ENCODE results near the gene DIDO1. TPM values are rescaled to one million over a fixed set of nuclear protein-coding genes. Genes with fewer than 3 reads are reported as not detected.

DIDO1 gene
- total and polyA plus RNA-seq, 2 of the 13 experiments (the other 11 are each of a cell fraction or from before 2014, with no cell fraction given) = 75.0 to 75.1 TPM

DNA sequence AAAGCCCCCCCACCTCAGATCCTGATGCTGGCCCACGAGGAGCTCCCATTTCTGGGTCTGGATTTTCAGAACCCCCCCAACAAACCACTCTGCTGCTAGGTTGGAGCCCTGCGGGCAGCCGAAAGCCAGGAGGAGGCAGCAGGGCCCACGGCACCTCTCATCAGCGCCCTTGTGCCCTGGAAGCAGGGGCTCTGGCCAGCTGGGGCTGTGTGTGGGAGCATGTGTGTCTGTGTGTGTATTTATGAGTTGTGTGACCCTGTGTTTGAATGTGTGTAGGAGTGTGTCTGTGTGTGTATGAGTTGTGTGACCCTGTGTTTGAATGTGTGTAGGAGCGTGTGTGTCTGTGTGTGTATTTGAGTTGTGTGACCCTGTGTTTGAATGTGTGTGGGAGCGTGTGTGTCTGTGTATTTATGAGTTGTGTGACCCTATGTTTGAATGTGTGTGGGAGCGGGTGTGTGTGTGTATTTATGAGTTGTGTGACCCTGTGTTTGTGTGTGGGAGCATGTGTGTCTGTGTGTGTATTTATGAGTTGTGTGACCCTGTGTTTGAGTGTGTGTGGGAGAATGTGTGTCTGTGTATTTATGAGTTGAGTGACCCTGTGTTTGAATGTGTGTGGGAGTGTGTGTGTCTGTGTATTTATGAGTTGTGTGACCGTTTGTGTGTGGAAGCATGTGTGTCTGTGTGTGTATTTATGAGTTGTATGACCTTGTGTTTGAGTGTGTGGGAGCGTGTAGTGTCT, 45.1 kb upstream of the DIDO1 start (continued):
- TF ChIP-seq DMAP1 (CRISPR knock-in tag; IDR thresholded peaks at IDR 0.05) = no peak
- TF ChIP-seq, protein P1, sequence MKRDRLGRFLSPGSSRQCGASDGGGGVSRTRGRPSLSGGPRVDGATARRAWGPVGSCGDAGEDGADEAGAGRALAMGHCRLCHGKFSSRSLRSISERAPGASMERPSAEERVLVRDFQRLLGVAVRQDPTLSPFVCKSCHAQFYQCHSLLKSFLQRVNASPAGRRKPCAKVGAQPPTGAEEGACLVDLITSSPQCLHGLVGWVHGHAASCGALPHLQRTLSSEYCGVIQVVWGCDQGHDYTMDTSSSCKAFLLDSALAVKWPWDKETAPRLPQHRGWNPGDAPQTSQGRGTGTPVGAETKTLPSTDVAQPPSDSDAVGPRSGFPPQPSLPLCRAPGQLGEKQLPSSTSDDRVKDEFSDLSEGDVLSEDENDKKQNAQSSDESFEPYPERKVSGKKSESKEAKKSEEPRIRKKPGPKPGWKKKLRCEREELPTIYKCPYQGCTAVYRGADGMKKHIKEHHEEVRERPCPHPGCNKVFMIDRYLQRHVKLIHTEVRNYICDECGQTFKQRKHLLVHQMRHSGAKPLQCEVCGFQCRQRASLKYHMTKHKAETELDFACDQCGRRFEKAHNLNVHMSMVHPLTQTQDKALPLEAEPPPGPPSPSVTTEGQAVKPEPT (CRISPR knock-in tag; IDR thresholded peaks at IDR 0.05; ENCODE audit: low read depth) = no peak; the same call in 1 of the 2 replicates
- peak; percentile 6; the same call in 1 of the 2 replicates for TF ChIP-seq FOXK2 (IDR thresholded peaks at IDR 0.05)
- TF ChIP-seq HIVEP1 (CRISPR knock-in tag; IDR thresholded peaks at IDR 0.05) = no peak
- TF ChIP-seq, protein P2, sequence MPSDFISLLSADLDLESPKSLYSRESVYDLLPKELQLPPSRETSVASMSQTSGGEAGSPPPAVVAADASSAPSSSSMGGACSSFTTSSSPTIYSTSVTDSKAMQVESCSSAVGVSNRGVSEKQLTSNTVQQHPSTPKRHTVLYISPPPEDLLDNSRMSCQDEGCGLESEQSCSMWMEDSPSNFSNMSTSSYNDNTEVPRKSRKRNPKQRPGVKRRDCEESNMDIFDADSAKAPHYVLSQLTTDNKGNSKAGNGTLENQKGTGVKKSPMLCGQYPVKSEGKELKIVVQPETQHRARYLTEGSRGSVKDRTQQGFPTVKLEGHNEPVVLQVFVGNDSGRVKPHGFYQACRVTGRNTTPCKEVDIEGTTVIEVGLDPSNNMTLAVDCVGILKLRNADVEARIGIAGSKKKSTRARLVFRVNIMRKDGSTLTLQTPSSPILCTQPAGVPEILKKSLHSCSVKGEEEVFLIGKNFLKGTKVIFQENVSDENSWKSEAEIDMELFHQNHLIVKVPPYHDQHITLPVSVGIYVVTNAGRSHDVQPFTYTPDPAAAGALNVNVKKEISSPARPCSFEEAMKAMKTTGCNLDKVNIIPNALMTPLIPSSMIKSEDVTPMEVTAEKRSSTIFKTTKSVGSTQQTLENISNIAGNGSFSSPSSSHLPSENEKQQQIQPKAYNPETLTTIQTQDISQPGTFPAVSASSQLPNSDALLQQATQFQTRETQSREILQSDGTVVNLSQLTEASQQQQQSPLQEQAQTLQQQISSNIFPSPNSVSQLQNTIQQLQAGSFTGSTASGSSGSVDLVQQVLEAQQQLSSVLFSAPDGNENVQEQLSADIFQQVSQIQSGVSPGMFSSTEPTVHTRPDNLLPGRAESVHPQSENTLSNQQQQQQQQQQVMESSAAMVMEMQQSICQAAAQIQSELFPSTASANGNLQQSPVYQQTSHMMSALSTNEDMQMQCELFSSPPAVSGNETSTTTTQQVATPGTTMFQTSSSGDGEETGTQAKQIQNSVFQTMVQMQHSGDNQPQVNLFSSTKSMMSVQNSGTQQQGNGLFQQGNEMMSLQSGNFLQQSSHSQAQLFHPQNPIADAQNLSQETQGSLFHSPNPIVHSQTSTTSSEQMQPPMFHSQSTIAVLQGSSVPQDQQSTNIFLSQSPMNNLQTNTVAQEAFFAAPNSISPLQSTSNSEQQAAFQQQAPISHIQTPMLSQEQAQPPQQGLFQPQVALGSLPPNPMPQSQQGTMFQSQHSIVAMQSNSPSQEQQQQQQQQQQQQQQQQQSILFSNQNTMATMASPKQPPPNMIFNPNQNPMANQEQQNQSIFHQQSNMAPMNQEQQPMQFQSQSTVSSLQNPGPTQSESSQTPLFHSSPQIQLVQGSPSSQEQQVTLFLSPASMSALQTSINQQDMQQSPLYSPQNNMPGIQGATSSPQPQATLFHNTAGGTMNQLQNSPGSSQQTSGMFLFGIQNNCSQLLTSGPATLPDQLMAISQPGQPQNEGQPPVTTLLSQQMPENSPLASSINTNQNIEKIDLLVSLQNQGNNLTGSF (CRISPR knock-in tag; IDR thresholded peaks at IDR 0.05) = no peak
- no peak for TF ChIP-seq HMG20B (CRISPR knock-in tag; conservative IDR thresholded peaks at IDR 0.05)
- no peak for TF ChIP-seq GATAD2A (CRISPR knock-in tag; IDR thresholded peaks at IDR 0.05)
- TF ChIP-seq ZNF468 (CRISPR knock-in tag; IDR thresholded peaks at IDR 0.05) = no peak
- TF ChIP-seq GTF2F1 (IDR thresholded peaks at IDR 0.05; ENCODE audit: low read length) = no peak
- no peak for TF ChIP-seq NFIC (IDR thresholded peaks at IDR 0.05; ENCODE audit: low read length)
- 0 out of 2 replicates have a peak, but pooled peaks have one; percentile 46 for TF ChIP-seq ZNF737 (CRISPR knock-in tag; IDR thresholded peaks at IDR 0.05; ENCODE audit: borderline replicate concordance)
- no peak for TF ChIP-seq ZNF670 (CRISPR knock-in tag; IDR thresholded peaks at IDR 0.05; ENCODE audit: borderline replicate concordance)
- no peak for TF ChIP-seq CHCHD3 (CRISPR knock-in tag; IDR thresholded peaks at IDR 0.05)
- TF ChIP-seq, protein P3, sequence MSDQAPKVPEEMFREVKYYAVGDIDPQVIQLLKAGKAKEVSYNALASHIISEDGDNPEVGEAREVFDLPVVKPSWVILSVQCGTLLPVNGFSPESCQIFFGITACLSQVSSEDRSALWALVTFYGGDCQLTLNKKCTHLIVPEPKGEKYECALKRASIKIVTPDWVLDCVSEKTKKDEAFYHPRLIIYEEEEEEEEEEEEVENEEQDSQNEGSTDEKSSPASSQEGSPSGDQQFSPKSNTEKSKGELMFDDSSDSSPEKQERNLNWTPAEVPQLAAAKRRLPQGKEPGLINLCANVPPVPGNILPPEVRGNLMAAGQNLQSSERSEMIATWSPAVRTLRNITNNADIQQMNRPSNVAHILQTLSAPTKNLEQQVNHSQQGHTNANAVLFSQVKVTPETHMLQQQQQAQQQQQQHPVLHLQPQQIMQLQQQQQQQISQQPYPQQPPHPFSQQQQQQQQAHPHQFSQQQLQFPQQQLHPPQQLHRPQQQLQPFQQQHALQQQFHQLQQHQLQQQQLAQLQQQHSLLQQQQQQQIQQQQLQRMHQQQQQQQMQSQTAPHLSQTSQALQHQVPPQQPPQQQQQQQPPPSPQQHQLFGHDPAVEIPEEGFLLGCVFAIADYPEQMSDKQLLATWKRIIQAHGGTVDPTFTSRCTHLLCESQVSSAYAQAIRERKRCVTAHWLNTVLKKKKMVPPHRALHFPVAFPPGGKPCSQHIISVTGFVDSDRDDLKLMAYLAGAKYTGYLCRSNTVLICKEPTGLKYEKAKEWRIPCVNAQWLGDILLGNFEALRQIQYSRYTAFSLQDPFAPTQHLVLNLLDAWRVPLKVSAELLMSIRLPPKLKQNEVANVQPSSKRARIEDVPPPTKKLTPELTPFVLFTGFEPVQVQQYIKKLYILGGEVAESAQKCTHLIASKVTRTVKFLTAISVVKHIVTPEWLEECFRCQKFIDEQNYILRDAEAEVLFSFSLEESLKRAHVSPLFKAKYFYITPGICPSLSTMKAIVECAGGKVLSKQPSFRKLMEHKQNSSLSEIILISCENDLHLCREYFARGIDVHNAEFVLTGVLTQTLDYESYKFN (CRISPR knock-in tag; conservative IDR thresholded peaks at IDR 0.05) = no peak
- no peak for TF ChIP-seq ZFP41 (CRISPR knock-in tag; IDR thresholded peaks at IDR 0.05; ENCODE audit: borderline replicate concordance)
- TF ChIP-seq, protein P4, sequence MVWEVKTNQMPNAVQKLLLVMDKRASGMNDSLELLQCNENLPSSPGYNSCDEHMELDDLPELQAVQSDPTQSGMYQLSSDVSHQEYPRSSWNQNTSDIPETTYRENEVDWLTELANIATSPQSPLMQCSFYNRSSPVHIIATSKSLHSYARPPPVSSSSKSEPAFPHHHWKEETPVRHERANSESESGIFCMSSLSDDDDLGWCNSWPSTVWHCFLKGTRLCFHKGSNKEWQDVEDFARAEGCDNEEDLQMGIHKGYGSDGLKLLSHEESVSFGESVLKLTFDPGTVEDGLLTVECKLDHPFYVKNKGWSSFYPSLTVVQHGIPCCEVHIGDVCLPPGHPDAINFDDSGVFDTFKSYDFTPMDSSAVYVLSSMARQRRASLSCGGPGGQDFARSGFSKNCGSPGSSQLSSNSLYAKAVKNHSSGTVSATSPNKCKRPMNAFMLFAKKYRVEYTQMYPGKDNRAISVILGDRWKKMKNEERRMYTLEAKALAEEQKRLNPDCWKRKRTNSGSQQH (CRISPR knock-in tag; IDR thresholded peaks at IDR 0.05; ENCODE audit: low read depth) = 0 out of 2 replicates have a peak, but pooled peaks have one; percentile 11
- peak; percentile 40; the same call in 1 of the 2 replicates for TF ChIP-seq NONO (IDR thresholded peaks at IDR 0.05)
- TF ChIP-seq NONO (CRISPR knock-in tag; conservative IDR thresholded peaks at IDR 0.05) = no peak

Measured in HepG2 (cell line).